HG02610 (cell line): ENCODE measurements around the gene PCDHGA12.
A peak's percentile ranks its signal among the peaks of the same experiment; 100 is the strongest.
"Not testable (repeated sequence)": the region's sequence is repeated elsewhere in the genome, so short reads cannot be mapped to it uniquely, and the experiment has no call there.

ENCODE experiments used
- ATAC-seq: cut with Tn5 transposase; IDR thresholded peaks from one replicate; pipeline ENCODE4 v1.9.1; 2021; ENCODE audit warnings: mild to moderate bottlenecking, moderate library complexity; ENCODE audit not compliant: unreplicated experiment

Gene PCDHGA12

GRCh38 chr5:141407790-141408505 lies 22.4 kb upstream of the PCDHGA12 start, which contains the start of gene PCDHGB6:
Gene PCDHGB6, plus strand, starts transcription at chr5:141408021. Its CDS starts 182 bp downstream, at chr5:141408203.
- ATAC-seq: not testable (repeated sequence)

GRCh38 chr5:141409598-141410306 lies 20.6 kb upstream of the PCDHGA12 start:
- no peak for ATAC-seq

- ATAC-seq: no peak
Observed at GRCh38 chr5:141411575-141411974, 18.7 kb upstream of the PCDHGA12 start.

- peak; percentile 51 for ATAC-seq
Observed at GRCh38 chr5:141412854-141413539, 17.3 kb upstream of the PCDHGA12 start, which contains the start of gene PCDHGA10. Gene PCDHGA10, plus strand, starts transcription at chr5:141412987. Its CDS starts 189 bp downstream, at chr5:141413176.

- no peak for ATAC-seq
Observed at GRCh38 chr5:141413540-141414069, 16.7 kb upstream of the PCDHGA12 start.

- not testable (repeated sequence) for ATAC-seq
Observed at GRCh38 chr5:141414548-141415274, 15.6 kb upstream of the PCDHGA12 start.

GRCh38 chr5:141415275-141415618 lies 15.1 kb upstream of the PCDHGA12 start:
- not testable (repeated sequence) for ATAC-seq

GRCh38 chr5:141417494-141418172 lies 12.7 kb upstream of the PCDHGA12 start, which contains the start of gene PCDHGB7:
Gene PCDHGB7, plus strand, starts transcription at chr5:141417677. Its CDS starts 183 bp downstream, at chr5:141417860.
- ATAC-seq: peak; percentile 91

- no peak for ATAC-seq
Observed at GRCh38 chr5:141419074-141419880, 11.0 kb upstream of the PCDHGA12 start.

- ATAC-seq: peak; percentile 51
Observed at GRCh38 chr5:141420855-141421488, 9.3 kb upstream of the PCDHGA12 start, which contains the start of gene PCDHGA11. Gene PCDHGA11, plus strand, starts transcription at chr5:141421051. Its CDS starts 177 bp downstream, at chr5:141421228.

GRCh38 chr5:141421489-141421855 lies 8.8 kb upstream of the PCDHGA12 start:
- no peak for ATAC-seq

GRCh38 chr5:141422742-141423291 lies 7.5 kb upstream of the PCDHGA12 start:
- ATAC-seq: no peak

- ATAC-seq: no peak
Observed at GRCh38 chr5:141427783-141428426, 2.4 kb upstream of the PCDHGA12 start.

- no peak for ATAC-seq
Observed at GRCh38 chr5:141431286-141431685, 979 bp downstream of the PCDHGA12 start.

- ATAC-seq: not testable (repeated sequence)
Observed at GRCh38 chr5:141432308-141432707, 2.0 kb downstream of the PCDHGA12 start.

GRCh38 chr5:141432726-141433125 lies 2.4 kb downstream of the PCDHGA12 start:
- ATAC-seq: not testable (repeated sequence)

GRCh38 chr5:141434006-141434405 lies 3.7 kb downstream of the PCDHGA12 start:
- no peak for ATAC-seq

GRCh38 chr5:141437221-141437620 lies 6.9 kb downstream of the PCDHGA12 start:
- no peak for ATAC-seq
